Measurements from ENCODE around the gene SPC24.

DNA sequence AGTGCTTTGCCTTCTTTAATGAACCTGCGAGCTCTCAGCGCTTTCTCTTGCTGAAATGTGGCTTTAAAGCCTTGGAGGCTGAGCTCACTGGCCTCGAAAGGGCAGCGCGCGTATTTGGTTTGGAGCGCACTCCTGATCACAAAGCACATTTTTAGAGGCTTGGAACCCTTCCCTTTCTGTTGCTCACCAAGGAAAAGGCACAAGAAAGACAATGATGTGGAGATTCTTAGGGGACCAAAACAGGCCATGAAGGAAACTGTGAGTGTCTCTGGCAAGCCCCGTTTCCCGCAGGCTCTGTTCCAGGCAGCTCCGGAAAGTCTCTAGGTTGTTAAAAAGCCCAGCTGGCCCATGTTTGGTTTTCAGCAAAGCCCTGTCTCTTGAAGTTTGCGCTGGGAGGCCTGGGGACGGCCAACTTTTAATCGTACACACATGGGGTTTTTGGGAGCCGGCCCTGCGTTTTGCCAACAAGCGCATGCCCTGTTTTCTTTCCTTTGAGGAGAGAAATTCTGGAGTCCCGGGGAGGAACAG lies 9.4 kb upstream of the SPC24 start:
- peak in 1 of 2 donors; percentile 25 for TF ChIP-seq POLR2A (IDR thresholded peaks at IDR 0.05)
- TF ChIP-seq, protein P1, sequence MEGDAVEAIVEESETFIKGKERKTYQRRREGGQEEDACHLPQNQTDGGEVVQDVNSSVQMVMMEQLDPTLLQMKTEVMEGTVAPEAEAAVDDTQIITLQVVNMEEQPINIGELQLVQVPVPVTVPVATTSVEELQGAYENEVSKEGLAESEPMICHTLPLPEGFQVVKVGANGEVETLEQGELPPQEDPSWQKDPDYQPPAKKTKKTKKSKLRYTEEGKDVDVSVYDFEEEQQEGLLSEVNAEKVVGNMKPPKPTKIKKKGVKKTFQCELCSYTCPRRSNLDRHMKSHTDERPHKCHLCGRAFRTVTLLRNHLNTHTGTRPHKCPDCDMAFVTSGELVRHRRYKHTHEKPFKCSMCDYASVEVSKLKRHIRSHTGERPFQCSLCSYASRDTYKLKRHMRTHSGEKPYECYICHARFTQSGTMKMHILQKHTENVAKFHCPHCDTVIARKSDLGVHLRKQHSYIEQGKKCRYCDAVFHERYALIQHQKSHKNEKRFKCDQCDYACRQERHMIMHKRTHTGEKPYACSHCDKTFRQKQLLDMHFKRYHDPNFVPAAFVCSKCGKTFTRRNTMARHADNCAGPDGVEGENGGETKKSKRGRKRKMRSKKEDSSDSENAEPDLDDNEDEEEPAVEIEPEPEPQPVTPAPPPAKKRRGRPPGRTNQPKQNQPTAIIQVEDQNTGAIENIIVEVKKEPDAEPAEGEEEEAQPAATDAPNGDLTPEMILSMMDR (IDR thresholded peaks at IDR 0.05) = peak in 1 of 4 experiments; percentile 4
